EH (cell line): ENCODE data around the gene SLC52A1.
A peak's percentile ranks its signal among the peaks of the same experiment; 100 is the strongest.
"Not testable (repeated sequence)": the region's sequence is repeated elsewhere in the genome, so short reads cannot be mapped to it uniquely, and the experiment has no call there.

Source experiments
- DNase-seq: peaks from one replicate; pipeline ENCODE4 v3.0.0-alpha.2; 2015; ENCODE audit warnings: low read depth

Gene SLC52A1

GRCh38 chr17:5035315-5035714, at the start of gene SLC52A1:
TSS of gene SLC52A1 (minus strand) at chr17:5035426. CDS start at chr17:5034606, 820 bp downstream.
- no peak for DNase-seq

GRCh38 chr17:5080591-5080990, 45.4 kb upstream of the SLC52A1 start:
- no peak for DNase-seq

- peak; percentile 78 for DNase-seq
Observed at GRCh38 chr17:5078106-5079028, 43.1 kb upstream of the SLC52A1 start, which contains the start of gene ZFP3. TSS of gene ZFP3 (plus strand) at chr17:5078467. CDS start at chr17:5091505, 13,038 bp downstream.

- DNase-seq: no peak
Observed at GRCh38 chr17:5077781-5078105, 42.5 kb upstream of the SLC52A1 start.

GRCh38 chr17:5077275-5077674, 42.0 kb upstream of the SLC52A1 start:
- not testable (repeated sequence) for DNase-seq

GRCh38 chr17:5075472-5075871, 40.2 kb upstream of the SLC52A1 start:
- DNase-seq: not testable (repeated sequence)

GRCh38 chr17:5069724-5070123, 34.5 kb upstream of the SLC52A1 start:
- no peak for DNase-seq

GRCh38 chr17:5068236-5068635, 33.0 kb upstream of the SLC52A1 start:
- no peak for DNase-seq

GRCh38 chr17:5065227-5065744, 30.1 kb upstream of the SLC52A1 start:
- DNase-seq: peak; percentile 41

- DNase-seq: no peak
Observed at GRCh38 chr17:5055543-5055942, 20.3 kb upstream of the SLC52A1 start.

GRCh38 chr17:5050278-5050677, 15.1 kb upstream of the SLC52A1 start:
- peak; percentile 19 for DNase-seq

- DNase-seq: no peak
Observed at GRCh38 chr17:5049314-5049841, 14.2 kb upstream of the SLC52A1 start.

- no peak for DNase-seq
Observed at GRCh38 chr17:5047446-5047845, 12.2 kb upstream of the SLC52A1 start.

GRCh38 chr17:5045496-5045895, 10.3 kb upstream of the SLC52A1 start:
- no peak for DNase-seq

GRCh38 chr17:5044630-5045029, 9.4 kb upstream of the SLC52A1 start:
- DNase-seq: no peak

- DNase-seq: no peak
Observed at GRCh38 chr17:5043524-5043923, 8.3 kb upstream of the SLC52A1 start.

- DNase-seq: no peak
Observed at GRCh38 chr17:5042157-5043022, 7.2 kb upstream of the SLC52A1 start.

GRCh38 chr17:5034651-5035050, 575 bp downstream of the SLC52A1 start:
- no peak for DNase-seq

- DNase-seq: no peak
Observed at GRCh38 chr17:5034063-5034462, 1.2 kb downstream of the SLC52A1 start.

GRCh38 chr17:5033352-5034015, 1.7 kb downstream of the SLC52A1 start:
- no peak for DNase-seq

- DNase-seq: no peak
Observed at GRCh38 chr17:5032865-5033264, 2.4 kb downstream of the SLC52A1 start.
